HG03045 (cell line): ENCODE measurements around the gene SFSWAP.

ENCODE experiments used
- ATAC-seq: cut with Tn5 transposase; IDR thresholded peaks from one replicate; pipeline ENCODE4 v1.9.1; 2021; ENCODE audit warnings: mild to moderate bottlenecking, moderate library complexity; ENCODE audit not compliant: unreplicated experiment

Gene SFSWAP

DNA sequence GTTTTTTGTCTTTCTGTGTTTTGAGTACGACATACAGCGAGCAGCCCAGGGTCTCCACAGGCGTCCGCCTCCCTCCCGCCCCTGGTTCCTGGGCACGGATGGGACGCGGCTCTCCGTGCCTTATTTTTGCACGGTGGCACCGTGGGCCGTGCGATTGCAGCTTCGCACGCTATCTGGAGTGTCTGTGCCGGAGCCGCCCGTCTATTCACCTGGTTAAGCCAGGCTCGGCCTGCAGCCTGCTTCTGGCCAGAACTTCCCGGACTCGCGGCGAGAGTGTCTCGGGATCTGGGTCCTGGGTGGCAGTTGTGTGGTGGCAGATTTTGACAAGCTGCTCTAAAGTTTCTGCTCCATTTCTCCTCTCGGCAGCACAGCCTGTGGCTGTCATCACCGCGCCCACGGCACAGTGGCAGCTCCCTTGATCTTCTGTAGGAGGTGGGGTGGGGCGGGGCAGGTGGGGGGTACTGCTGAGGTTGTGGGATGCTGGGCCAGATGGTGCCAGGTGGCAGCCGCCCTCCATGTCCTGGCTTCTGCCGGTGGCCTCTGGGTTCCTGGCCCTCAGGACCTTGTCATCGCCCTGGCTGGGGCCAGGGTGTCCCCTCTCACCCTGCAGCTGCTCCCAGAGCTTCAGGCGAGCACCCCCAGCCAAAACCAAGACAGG lies 120.2 kb downstream of the SFSWAP start:
- ATAC-seq, result no peak

DNA sequence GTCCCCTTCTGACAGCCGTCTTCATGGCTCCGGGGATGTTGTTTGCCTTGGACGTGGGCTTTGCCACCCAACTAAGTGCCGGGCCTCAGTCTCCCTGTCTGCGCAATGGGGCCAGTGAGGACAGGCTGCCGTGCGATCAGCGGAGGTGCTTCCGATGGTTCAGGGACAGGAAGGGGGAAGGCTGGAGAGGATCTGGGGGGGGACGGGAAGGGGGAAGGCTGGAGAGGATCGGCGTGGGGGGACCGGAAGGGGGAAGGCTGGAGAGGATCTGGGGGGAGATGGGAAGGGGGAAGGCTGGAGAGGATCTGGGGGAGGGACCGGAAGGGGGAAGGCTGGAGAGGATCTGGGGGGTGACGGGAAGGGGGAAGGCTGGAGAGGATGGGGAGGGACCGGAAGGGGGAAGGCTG lies 120.7 kb downstream of the SFSWAP start:
- ATAC-seq, result no peak

DNA sequence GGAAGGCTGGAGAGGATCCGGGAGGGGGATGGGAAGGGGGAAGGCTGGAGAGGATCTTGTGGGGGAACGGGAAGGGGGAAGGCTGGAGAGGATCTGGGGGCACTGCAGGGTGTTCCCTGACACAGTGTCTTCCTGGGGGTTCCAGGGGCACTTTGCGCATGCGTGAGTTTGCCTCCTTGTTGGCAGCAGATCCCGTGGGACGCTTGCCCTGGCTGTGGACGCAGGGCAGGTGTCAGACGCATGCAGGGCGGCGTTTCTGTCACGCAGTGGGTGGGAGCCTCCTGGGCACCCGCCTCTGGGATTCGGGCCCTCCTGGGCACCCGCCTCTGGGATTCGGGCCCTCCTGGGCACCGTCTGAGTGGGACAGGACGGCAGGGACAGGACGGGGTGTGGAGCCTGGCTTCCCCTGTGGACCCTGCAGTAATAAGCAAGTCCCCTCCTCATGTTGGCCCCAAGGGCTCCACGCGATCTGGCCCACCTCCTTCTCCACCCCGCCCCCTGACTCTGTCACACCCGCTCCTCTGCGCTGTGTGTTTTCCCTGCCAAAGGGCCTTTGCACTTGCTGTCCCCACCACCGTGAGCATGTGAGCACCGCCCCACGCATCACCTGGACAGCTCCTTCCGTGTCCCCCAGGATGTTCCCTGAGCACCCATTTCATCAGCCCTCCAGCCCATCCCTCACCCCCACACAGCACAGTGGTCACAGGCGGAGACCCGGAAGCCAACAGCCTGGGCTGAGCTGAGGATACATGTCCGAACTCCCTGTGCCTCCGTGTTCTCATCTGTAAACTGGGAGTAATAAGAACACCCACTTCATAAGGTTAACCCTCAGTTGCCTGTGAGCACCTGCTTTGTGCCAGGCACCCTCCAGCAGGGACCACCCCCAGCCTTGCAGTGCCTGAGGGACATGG lies 121.7 kb downstream of the SFSWAP start:
- no peak for ATAC-seq

DNA sequence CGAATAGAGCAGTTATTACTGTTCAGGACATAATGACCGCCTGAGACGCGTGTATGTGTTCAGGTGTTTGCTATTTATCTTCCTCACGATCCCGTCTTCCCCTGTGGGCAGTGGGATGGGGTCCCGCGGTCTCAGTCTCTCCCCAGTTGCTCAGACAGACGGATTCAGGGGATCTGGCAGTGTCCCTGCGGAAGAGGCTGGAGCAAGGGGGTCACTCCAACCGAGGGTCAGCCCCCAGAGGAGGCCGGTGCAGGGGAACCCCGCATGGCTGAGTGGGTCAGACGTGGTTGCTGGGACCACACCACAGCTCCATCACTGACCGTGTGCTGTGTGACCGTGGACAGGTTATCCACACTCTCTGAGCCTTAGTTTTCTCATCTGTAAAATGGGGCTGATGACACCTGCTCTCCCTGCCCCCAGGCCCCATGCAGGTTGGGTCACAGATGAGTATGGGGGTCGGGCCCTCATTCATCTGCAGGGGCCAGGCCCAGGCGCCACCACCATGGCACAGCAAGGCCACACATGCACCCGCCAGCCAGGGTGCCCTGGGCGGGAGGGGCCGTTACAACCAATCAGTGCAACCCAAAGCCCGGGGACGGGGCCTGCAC lies 122.5 kb downstream of the SFSWAP start:
- ATAC-seq, result no peak

DNA sequence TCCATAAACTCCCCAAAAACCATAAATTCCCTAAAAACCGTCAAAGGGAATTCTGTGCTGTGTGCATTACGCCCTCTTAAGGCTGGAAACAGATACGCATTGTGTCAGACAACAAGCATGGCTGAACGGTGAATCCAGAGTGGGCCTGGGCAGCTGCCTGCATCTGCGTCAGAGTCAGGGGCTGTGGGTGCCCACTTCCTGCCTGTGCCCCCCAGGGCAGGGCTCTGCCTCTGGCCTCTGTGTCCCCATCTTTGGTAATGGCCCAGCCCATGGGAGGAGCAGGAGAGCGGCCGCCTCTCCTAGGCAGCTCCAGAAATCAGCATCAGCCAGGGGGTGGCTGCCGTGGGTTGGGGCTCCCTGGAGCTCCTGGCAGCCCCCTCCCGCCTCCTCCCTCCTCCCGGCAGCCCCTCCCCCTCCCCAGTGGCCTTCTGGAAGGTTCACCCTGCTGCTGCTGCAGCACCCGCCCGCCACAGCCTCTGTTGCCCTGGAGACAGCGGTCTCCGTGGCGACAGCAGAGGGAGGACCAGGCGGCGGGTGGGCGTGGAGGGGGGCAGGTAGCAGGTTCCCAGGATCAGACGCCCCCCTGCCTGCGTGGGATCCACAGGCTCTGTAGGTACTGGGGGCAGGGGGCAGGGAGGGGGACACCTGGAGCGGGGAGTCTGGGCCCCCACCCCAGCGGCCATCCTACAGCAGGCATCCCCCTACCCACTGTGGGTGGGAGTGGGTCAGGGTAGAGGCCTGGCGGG lies 123.2 kb downstream of the SFSWAP start:
- ATAC-seq, result no peak

DNA sequence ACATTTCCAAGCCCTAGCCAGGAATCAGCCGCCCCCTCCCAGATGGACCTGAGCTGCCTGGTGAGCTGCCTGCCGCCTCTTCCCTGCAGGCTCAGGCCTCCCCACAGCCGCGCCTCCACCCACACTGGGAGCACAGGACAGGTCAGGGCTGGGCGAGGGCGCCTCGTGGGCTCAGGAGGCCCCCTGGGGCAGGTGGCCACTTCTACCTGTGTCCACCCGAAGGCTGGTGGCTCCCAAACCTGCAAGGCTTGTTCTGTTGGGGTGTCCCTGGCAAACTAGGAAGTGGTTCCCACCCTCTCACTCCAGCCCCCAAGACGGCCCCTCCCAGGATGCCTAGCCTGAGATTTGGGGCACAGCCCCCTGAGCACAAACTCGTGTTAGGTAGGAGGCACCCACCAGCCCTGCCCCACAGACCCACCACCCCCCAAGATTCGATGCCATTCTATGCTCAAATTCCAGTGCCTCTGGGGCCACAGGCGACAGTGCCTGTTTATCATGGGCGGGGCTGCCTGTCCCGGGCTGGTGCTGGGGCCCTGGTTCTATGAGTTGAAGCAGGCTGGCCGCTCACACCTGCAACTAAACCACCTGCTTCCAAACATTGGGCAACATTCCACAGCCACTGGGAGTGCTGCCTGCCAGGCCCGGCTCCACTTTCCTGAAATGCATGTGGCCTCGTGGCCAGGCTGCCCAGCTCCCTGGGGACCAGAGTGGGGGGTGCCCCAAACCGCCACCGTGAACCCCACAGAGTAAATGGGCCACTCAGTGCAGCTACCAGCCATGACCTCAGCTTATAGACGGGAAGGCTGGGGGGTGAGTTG lies 124.1 kb downstream of the SFSWAP start:
- no peak for ATAC-seq

DNA sequence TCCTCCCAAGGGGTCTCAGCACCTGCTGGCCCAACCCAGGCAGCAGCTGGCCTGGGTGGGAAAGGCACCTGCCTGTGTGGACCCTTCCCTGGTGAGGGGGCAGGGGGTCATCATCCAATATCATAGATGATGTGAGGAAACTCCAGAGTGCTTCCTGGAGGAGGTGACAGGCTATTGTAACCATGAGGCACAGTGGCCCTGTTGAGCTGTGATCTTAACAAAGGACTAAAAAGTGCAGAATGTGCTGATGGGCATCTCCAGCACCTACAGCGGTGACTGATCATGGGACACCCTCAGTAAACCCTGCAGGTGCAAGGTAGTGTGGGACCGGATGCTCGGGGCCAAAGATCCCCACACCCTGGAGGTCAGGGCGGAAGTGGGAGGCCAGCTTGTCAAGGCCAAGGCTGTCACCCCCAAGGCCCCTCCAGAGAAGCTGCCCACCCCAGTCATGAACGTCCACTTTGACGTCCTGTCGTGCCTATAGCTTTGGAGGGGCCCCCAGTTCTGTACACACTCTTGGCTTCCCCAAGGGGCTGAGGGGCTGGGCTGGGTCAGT lies 124.8 kb downstream of the SFSWAP start:
- no peak for ATAC-seq

DNA sequence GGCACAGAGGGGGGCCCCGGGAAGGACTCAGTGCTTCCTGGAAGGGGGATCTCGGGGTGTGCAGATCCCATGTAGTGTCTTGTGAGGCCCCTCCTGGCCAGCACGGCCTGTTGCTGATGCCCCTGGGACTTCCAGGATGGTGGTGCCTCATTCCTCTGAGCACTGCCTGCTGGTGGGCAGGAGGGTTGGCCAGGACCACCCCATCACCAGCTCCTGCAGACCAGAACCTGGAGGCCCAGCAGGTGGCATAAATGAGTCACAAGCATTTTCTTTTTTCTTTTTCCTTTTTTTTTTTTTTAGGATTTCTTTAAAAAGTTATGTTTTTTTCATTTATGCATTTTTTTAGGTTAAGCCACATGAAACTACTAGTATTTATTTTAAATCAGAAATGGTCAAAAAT lies 125.3 kb downstream of the SFSWAP start:
- no peak for ATAC-seq

DNA sequence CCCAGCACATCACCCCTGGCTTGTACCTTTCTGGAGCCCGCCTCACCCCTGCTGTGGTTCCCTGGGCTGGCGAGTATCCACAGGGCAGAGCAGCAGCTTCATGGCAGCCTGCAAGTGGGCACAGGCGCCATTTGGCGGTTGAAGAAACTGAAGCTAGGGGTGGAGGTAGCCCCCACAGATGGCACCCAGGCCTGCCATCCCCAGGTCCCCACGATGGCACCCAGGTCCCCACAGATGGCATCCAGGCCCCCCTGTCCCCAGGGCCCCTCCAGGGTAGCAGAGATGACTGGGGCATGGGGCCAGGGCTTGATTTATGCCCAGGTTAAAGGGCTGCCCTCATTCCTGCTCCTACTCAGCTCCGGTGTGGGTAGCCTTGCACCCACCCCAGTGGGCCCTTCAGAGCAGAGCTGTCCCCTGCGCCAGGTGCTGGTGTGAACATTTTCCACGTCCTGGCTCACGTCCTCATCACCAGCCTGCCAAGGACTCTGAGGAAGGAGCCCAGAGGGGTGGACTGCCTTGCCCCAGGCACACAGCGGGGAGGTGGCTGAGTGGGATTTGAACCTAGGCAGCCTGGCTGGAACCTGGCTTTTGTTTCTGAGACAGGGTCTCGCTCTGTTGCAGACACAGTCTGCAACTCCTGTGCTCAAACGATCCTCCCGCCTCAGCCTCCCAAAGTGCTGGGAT lies 126.0 kb downstream of the SFSWAP start:
- no peak for ATAC-seq

DNA sequence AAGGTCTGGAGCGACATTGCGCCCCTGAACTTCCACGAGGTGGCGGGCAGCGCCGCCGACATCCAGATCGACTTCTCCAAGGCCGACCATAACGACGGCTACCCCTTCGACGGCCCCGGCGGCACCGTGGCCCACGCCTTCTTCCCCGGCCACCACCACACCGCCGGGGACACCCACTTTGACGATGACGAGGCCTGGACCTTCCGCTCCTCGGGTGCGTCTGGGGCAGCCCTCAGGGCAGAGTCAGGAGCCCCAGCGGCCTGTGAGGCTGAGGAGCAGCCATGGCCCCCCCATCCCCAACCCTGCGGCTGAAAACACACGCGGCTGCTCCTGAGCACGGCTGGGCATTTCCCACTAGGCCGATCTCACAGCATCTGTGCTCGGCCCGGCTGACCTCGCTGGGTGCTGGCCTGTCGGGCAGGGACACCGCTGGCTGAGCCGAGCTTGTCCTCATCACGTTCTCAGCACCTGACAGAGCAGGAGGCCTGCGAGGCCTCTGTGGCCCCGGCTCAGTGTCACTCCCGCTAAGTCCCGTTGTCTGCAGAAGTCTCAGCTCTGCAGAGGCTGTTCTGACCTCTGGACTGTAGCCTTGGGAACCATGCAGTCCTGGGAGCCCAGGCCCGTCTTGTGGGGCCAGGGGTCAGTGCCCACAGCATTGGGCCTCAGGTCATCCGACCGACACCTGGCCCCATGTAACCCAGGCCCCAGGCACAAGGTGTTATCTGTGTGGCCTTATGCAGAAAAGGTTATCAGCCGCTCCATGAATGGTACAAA lies 129.9 kb downstream of the SFSWAP start:
- no peak for ATAC-seq

DNA sequence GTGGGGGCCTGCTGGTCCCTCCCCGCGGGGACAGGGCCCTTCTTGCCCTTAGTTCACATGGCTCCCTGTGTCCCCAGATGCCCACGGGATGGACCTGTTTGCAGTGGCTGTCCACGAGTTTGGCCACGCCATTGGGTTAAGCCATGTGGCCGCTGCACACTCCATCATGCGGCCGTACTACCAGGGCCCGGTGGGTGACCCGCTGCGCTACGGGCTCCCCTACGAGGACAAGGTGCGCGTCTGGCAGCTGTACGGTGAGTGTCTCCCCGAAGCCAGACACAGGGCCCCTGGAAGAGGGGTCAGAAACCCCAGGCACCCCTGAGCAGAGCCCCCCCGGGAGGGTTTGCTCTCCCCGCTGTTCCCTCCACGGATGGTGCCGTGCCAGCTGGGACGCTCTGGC lies 130.7 kb downstream of the SFSWAP start:
- no peak for ATAC-seq

DNA sequence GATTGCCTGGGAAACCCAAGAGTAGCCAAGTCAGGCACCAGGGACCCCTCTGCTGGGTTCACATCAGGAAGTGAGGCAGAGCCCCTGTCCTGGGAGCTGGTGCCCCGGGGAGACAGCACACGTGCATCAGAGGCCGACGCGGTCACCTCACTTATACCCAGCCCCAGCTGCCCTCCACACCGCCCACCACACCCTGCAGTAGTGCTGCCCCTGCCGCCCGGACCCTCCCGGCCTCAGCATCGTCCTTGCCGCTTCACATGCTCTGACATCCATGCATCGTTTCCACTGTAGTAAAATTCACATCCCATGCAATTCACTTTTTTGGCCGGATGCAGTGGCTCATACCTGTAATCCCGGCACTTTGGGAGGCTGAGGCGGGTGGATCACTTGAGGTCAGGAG lies 131.3 kb downstream of the SFSWAP start:
- ATAC-seq, result no peak

DNA sequence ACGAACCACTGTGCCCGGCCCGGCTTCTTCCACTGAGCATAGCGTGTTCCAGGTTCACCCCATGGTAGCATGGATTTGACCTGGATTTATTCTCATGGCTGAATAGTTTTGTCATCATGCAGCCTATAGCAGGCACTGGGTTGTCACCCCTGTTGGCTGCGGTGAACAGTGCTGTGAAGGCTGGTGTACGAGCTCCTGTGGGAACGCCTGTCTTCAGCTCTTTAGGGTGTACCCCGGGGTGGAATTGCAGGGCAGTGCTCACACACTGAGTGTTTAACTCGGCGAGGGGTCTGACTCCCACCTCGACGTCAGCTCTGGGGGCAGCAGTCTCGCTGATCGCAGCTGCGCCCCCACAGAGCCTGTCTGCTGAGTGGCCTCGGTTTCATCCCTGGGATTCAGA lies 132.6 kb downstream of the SFSWAP start:
- no peak for ATAC-seq

DNA sequence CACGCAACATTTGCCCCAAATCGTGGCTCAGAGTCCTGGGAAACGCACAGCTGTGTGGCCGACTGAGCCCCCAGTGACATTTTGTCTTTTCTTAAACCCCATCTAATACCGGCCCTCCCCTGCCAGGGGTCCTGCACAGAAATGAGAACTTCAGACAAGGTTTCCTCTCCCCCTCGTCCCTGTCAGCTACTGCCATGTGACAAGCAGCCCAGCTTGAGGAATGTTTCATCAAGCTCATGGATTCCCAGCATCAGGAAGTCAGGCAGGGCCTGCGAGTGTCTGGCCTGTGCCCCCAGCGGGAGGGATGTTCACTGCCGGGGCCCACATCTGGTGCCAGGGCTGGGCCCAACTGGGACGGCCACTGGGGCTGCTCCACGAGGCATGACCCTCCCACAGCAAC lies 133.2 kb downstream of the SFSWAP start:
- no peak for ATAC-seq

DNA sequence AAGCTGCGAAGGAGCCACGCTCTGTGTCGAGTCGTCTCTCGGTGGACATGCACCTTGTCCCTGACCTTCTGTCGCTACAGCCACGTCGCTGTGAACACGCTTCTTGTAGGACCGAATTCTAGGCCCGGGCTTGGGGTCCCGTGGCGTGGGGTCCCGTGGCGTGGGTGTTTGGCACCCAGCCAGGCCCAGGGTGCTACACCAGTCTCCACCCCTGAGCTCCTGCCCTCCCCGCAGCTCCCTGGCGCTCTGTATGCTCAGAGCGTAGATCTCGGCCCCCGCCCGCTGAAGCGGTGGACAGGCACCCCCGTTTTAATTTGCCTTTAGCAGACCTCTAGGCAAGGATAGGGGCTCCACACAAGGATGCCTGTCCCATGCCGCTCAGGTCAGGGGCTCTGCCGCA lies 133.8 kb downstream of the SFSWAP start:
- no peak for ATAC-seq

DNA sequence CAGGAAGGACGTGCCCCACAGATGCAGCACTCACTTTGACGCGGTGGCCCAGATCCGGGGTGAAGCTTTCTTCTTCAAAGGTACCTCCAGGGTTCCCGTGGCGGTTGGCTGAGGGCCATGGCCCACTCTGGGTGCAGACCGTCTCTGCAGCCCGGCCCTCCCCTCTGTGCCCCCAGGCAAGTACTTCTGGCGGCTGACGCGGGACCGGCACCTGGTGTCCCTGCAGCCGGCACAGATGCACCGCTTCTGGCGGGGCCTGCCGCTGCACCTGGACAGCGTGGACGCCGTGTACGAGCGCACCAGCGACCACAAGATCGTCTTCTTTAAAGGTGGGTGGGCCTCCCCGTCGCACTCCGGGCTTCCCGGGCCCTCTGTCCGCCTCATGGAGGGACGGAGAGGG lies 134.2 kb downstream of the SFSWAP start:
- no peak for ATAC-seq

DNA sequence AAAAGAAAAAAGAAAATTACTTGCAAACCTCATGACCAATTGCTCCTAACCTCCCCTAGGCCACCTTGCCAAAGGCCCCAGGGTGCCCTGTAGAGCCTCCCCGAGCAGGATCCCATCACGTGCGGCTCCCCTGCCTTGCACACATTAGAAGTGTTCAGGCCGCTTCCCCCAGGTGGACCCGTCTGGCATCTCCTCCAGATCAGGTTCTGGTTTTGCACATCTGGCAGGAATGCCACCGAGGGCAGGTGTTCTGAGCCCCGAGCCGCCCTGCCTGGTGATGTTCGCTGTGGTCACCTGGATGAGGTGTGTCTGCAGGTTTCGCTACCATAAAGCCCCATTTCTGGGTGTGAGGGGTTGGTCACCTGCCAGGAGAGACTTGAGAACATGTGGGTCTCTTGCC lies 136.6 kb downstream of the SFSWAP start:
- ATAC-seq, result no peak

DNA sequence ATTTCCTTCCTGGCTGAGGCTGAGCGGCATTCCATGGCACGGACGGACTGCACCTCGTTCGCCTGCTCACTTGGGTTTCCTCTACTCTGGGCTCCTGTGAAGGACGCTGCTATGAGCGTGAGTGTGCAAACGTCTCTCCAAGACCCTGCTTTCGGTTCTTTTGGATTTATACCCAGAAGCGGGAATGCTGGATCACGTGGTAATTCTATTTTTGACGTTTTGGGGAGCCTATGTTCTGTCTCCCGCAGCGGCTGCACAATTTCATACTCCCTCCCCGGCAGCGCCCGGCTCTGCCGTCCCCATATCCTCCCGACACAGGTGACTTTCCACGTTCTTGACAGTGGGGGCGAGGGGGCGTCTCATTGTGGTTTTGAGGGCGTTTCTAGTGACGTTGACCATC lies 137.9 kb downstream of the SFSWAP start:
- ATAC-seq, result no peak
